C4-2B (cell line): ENCODE measurements around the gene ARHGAP15.

Experiments used
- CTCF ChIP-seq: fragments of 450-650 bp; conservative IDR thresholded peaks from 2 replicates; pipeline ENCODE4 v1.5.1; 2017; ENCODE audit warnings: mild to moderate bottlenecking
- ZFX ChIP-seq: fragments of 450-650 bp; IDR thresholded peaks from 2 replicates; pipeline ENCODE4 v1.6.1; 2017

GRCh38 chr2:143258126-143258892 lies 129.1 kb downstream of the ARHGAP15 start:
- TF ChIP-seq CTCF (no peak), ZFX (no peak)
